GM12872 (cell line): Measurements from ENCODE around the gene MMP26.

Source experiments
- CTCF ChIP-seq: IDR thresholded peaks from 3 replicates; pipeline ENCODE4 v1.5.1; 2011; ENCODE audit warnings: low read depth, mild to moderate bottlenecking, low read length, moderate library complexity; ENCODE audit not compliant: insufficient read depth

Gene MMP26

GRCh38 chr11:4704054-4704789 lies at the start of gene MMP26:
Gene MMP26, plus strand, starts transcription at chr11:4704784.
- no peak for TF ChIP-seq CTCF

- TF ChIP-seq CTCF, result no peak
Observed at GRCh38 chr11:4658629-4659445, 45.7 kb upstream of the MMP26 start.

- TF ChIP-seq CTCF, result no peak
Observed at GRCh38 chr11:4662876-4663275, 41.7 kb upstream of the MMP26 start.

- no peak for TF ChIP-seq CTCF
Observed at GRCh38 chr11:4664183-4664582, 40.4 kb upstream of the MMP26 start.

- no peak for TF ChIP-seq CTCF
Observed at GRCh38 chr11:4664786-4665185, 39.8 kb upstream of the MMP26 start.

- no peak for TF ChIP-seq CTCF
Observed at GRCh38 chr11:4665424-4665823, 39.2 kb upstream of the MMP26 start.

- TF ChIP-seq CTCF, result no peak
Observed at GRCh38 chr11:4671741-4672140, 32.8 kb upstream of the MMP26 start.
